ENCODE results near the gene MFAP2. TPM values are rescaled to one million over a fixed set of nuclear protein-coding genes. Genes with fewer than 3 reads are reported as not detected.
"Not testable (repeated sequence)": the region's sequence is repeated elsewhere in the genome, so short reads cannot be mapped to it uniquely, and the experiment has no call there.

MFAP2 gene
- total RNA-seq, 1 donor, result not detected

- Histone ChIP-seq H3K4me1 (ENCODE audit: insufficient read depth, low read length) (no peaks in the 10 kb centered on the region), H3K9me3 (ENCODE audit: low read depth, low read length) (no peaks in the 10 kb centered on the region), H3K4me3 (ENCODE audit: low read length) (no peak overlapping the region), H3K27me3 (ENCODE audit: insufficient read depth, low read length) (no peaks in the 10 kb centered on the region)
Measured at GRCh38 chr1:16967095-16967575, 13.3 kb downstream of the MFAP2 start.

GRCh38 chr1:16966282-16966681 lies 14.1 kb downstream of the MFAP2 start:
- no peaks in the 10 kb centered on the region for H3K9me3 ChIP-seq (ENCODE audit: low read depth, low read length)
- H3K27me3 ChIP-seq (ENCODE audit: insufficient read depth, low read length), result no peaks in the 10 kb centered on the region
- no peak overlapping the region for H3K4me3 ChIP-seq (ENCODE audit: low read length)
- H3K4me1 ChIP-seq (ENCODE audit: insufficient read depth, low read length), result peaks cover 2% of the 10 kb centered on the region

- peaks cover 6% of the 10 kb centered on the region for H3K4me1 ChIP-seq (ENCODE audit: insufficient read depth, low read length)
- H3K27me3 ChIP-seq (ENCODE audit: insufficient read depth, low read length), result no peaks in the 10 kb centered on the region
- no peak overlapping the region for H3K4me3 ChIP-seq (ENCODE audit: low read length)
Measured at GRCh38 chr1:16965486-16966067, 14.8 kb downstream of the MFAP2 start.

GRCh38 chr1:16964169-16964568 lies 16.3 kb downstream of the MFAP2 start:
- H3K4me1 ChIP-seq (ENCODE audit: insufficient read depth, low read length); H3K27me3 ChIP-seq (ENCODE audit: insufficient read depth, low read length); H3K9me3 ChIP-seq (ENCODE audit: low read depth, low read length); H3K4me3 ChIP-seq (ENCODE audit: low read length): not testable (repeated sequence)

More at GRCh38 chr1:16965486-16966067, 14.8 kb downstream of the MFAP2 start:
- no peaks in the 10 kb centered on the region for H3K9me3 ChIP-seq (ENCODE audit: low read depth, low read length)

- Histone ChIP-seq H3K27me3 (ENCODE audit: insufficient read depth, low read length) (no peaks in the 10 kb centered on the region), H3K4me3 (ENCODE audit: low read length) (peak overlapping the region; percentile 32)
Measured at GRCh38 chr1:16961297-16962133, 18.9 kb downstream of the MFAP2 start.

GRCh38 chr1:16960560-16961296 lies 19.7 kb downstream of the MFAP2 start:
- peaks cover 6% of the 10 kb centered on the region for H3K4me1 ChIP-seq (ENCODE audit: insufficient read depth, low read length)
- H3K27me3 ChIP-seq (ENCODE audit: insufficient read depth, low read length), result no peaks in the 10 kb centered on the region
- H3K9me3 ChIP-seq (ENCODE audit: low read depth, low read length), result no peaks in the 10 kb centered on the region
- H3K4me3 ChIP-seq (ENCODE audit: low read length), result peak overlapping the region; percentile 32

More at GRCh38 chr1:16961297-16962133, 18.9 kb downstream of the MFAP2 start:
- Histone ChIP-seq H3K9me3 (ENCODE audit: low read depth, low read length) (no peaks in the 10 kb centered on the region), H3K4me1 (ENCODE audit: insufficient read depth, low read length) (peaks cover 6% of the 10 kb centered on the region)

- Histone ChIP-seq H3K4me3 (ENCODE audit: low read length) (no peak overlapping the region), H3K4me1 (ENCODE audit: insufficient read depth, low read length) (peaks cover 6% of the 10 kb centered on the region), H3K9me3 (ENCODE audit: low read depth, low read length) (no peaks in the 10 kb centered on the region), H3K27me3 (ENCODE audit: insufficient read depth, low read length) (no peaks in the 10 kb centered on the region)
Measured at GRCh38 chr1:16958475-16958874, 21.9 kb downstream of the MFAP2 start.

GRCh38 chr1:16957731-16958130 lies 22.7 kb downstream of the MFAP2 start:
- Histone ChIP-seq H3K4me3 (ENCODE audit: low read length) (no peak overlapping the region), H3K9me3 (ENCODE audit: low read depth, low read length) (no peaks in the 10 kb centered on the region), H3K27me3 (ENCODE audit: insufficient read depth, low read length) (no peaks in the 10 kb centered on the region)

GRCh38 chr1:16956775-16957174 lies 23.6 kb downstream of the MFAP2 start:
- no peaks in the 10 kb centered on the region for H3K27me3 ChIP-seq (ENCODE audit: insufficient read depth, low read length)
- H3K4me1 ChIP-seq (ENCODE audit: insufficient read depth, low read length), result peaks cover 6% of the 10 kb centered on the region
- H3K4me3 ChIP-seq (ENCODE audit: low read length), result no peak overlapping the region
- H3K9me3 ChIP-seq (ENCODE audit: low read depth, low read length), result no peaks in the 10 kb centered on the region

More at GRCh38 chr1:16957731-16958130, 22.7 kb downstream of the MFAP2 start:
- H3K4me1 ChIP-seq (ENCODE audit: insufficient read depth, low read length), result peaks cover 6% of the 10 kb centered on the region

- Histone ChIP-seq H3K4me3 (ENCODE audit: low read length) (no peak overlapping the region), H3K4me1 (ENCODE audit: insufficient read depth, low read length) (no peaks in the 10 kb centered on the region), H3K27me3 (ENCODE audit: insufficient read depth, low read length) (no peaks in the 10 kb centered on the region), H3K9me3 (ENCODE audit: low read depth, low read length) (no peaks in the 10 kb centered on the region)
Measured at GRCh38 chr1:16955186-16955585, 25.2 kb downstream of the MFAP2 start.

- Histone ChIP-seq H3K4me3 (ENCODE audit: low read length) (no peak overlapping the region), H3K9me3 (ENCODE audit: low read depth, low read length) (no peaks in the 10 kb centered on the region), H3K4me1 (ENCODE audit: insufficient read depth, low read length) (no peaks in the 10 kb centered on the region), H3K27me3 (ENCODE audit: insufficient read depth, low read length) (no peaks in the 10 kb centered on the region)
Measured at GRCh38 chr1:16954579-16954978, 25.8 kb downstream of the MFAP2 start.

- not testable (repeated sequence) for H3K4me3 ChIP-seq (ENCODE audit: low read length); H3K4me1 ChIP-seq (ENCODE audit: insufficient read depth, low read length); H3K9me3 ChIP-seq (ENCODE audit: low read depth, low read length); H3K27me3 ChIP-seq (ENCODE audit: insufficient read depth, low read length)
Measured at GRCh38 chr1:16952376-16952775, 28.0 kb downstream of the MFAP2 start.

- not testable (repeated sequence) for H3K9me3 ChIP-seq (ENCODE audit: low read depth, low read length); H3K27me3 ChIP-seq (ENCODE audit: insufficient read depth, low read length); H3K4me1 ChIP-seq (ENCODE audit: insufficient read depth, low read length)
Measured at GRCh38 chr1:16949026-16949425, 31.4 kb downstream of the MFAP2 start.

GRCh38 chr1:16948282-16948891 lies 32.0 kb downstream of the MFAP2 start:
- H3K9me3 ChIP-seq (ENCODE audit: low read depth, low read length); H3K4me1 ChIP-seq (ENCODE audit: insufficient read depth, low read length); H3K27me3 ChIP-seq (ENCODE audit: insufficient read depth, low read length); H3K4me3 ChIP-seq (ENCODE audit: low read length): not testable (repeated sequence)

More at GRCh38 chr1:16949026-16949425, 31.4 kb downstream of the MFAP2 start:
- not testable (repeated sequence) for H3K4me3 ChIP-seq (ENCODE audit: low read length)

- H3K4me3 ChIP-seq (ENCODE audit: low read length), result no peak overlapping the region
- H3K27me3 ChIP-seq (ENCODE audit: insufficient read depth, low read length), result no peaks in the 10 kb centered on the region
- no peaks in the 10 kb centered on the region for H3K9me3 ChIP-seq (ENCODE audit: low read depth, low read length)
Measured at GRCh38 chr1:16946646-16947045, 33.8 kb downstream of the MFAP2 start.

More at GRCh38 chr1:16946646-16947045, 33.8 kb downstream of the MFAP2 start:
- H3K4me1 ChIP-seq (ENCODE audit: insufficient read depth, low read length), result no peaks in the 10 kb centered on the region
